ENCODE results near the gene CAND2. TPM values are rescaled to one million over a fixed set of nuclear protein-coding genes. Genes with fewer than 3 reads are reported as not detected.
A peak's percentile ranks its signal among the peaks of the same experiment; 100 is the strongest.

CAND2 gene
- total RNA-seq, 4 donors from 2014 or later = 1.0 to 1.4 (median 1.3) TPM

GRCh38 chr3:12791430-12791829 lies 5.0 kb upstream of the CAND2 start:
- Histone ChIP-seq H3K4me3 (no peak overlapping the region), H3K9me3 (no peaks in the 10 kb centered on the region), H3K27me3 (no peaks in the 10 kb centered on the region), H3K27ac (no peak overlapping the region), H3K4me1 (peaks cover 6% of the 10 kb centered on the region), H3K36me3 (no peaks in the 10 kb centered on the region)
- no peak for DNase-seq (ENCODE audit: low spot score in 2 of 2)
- TF ChIP-seq POLR2AphosphoS5 (IDR thresholded peaks at IDR 0.05) = no peak
- WGBS = 73% methylated on average over 1 of the region's 1 CpG

- 88% methylated on average over 5 of the region's 5 CpGs for WGBS
- no peak overlapping the region for H3K27ac ChIP-seq
- TF ChIP-seq CTCF (IDR thresholded peaks at IDR 0.05) (no peak), POLR2AphosphoS5 (IDR thresholded peaks at IDR 0.05) (no peak), POLR2A (IDR thresholded peaks at IDR 0.05) (no peak), EP300 (IDR thresholded peaks at IDR 0.05) (no peak)
Observed at GRCh38 chr3:12793701-12794100, 2.8 kb upstream of the CAND2 start.

GRCh38 chr3:12797124-12797891 lies 828 bp downstream of the CAND2 start:
- peaks cover 7% of the 10 kb centered on the region for H3K4me1 ChIP-seq
- peak overlapping the region; percentile 44 for H3K27ac ChIP-seq
- DNase-seq (ENCODE audit: low spot score in 2 of 2) = no peak
- H3K4me3 ChIP-seq = peak overlapping the region; percentile 59
- TF ChIP-seq CTCF (IDR thresholded peaks at IDR 0.05) = no peak
- TF ChIP-seq POLR2A (IDR thresholded peaks at IDR 0.05) = no peak
- no peak for TF ChIP-seq POLR2AphosphoS5 (IDR thresholded peaks at IDR 0.05)
- no peak for TF ChIP-seq EP300 (IDR thresholded peaks at IDR 0.05)
- WGBS = 58% methylated on average over 14 of the region's 17 CpGs
- H3K9me3 ChIP-seq = no peaks in the 10 kb centered on the region
- no peaks in the 10 kb centered on the region for H3K27me3 ChIP-seq
- H3K36me3 ChIP-seq = no peaks in the 10 kb centered on the region

More at GRCh38 chr3:12793701-12794100, 2.8 kb upstream of the CAND2 start:
- Histone ChIP-seq H3K9me3 (no peaks in the 10 kb centered on the region), H3K36me3 (no peaks in the 10 kb centered on the region), H3K4me1 (peaks cover 7% of the 10 kb centered on the region), H3K4me3 (no peak overlapping the region), H3K27me3 (no peaks in the 10 kb centered on the region)
- no peak for DNase-seq (ENCODE audit: low spot score in 2 of 2)

- DNase-seq (ENCODE audit: low spot score in 2 of 2) = no peak
- H3K4me3 ChIP-seq = no peak overlapping the region
- WGBS = 56% methylated on average over 8 of the region's 8 CpGs
- peaks cover 7% of the 10 kb centered on the region for H3K4me1 ChIP-seq
- H3K27me3 ChIP-seq = no peaks in the 10 kb centered on the region
- H3K9me3 ChIP-seq = no peaks in the 10 kb centered on the region
- TF ChIP-seq CTCF (IDR thresholded peaks at IDR 0.05) = no peak
- no peak for TF ChIP-seq POLR2A (IDR thresholded peaks at IDR 0.05)
- no peak for TF ChIP-seq POLR2AphosphoS5 (IDR thresholded peaks at IDR 0.05)
- no peak for TF ChIP-seq EP300 (IDR thresholded peaks at IDR 0.05)
- no peaks in the 10 kb centered on the region for H3K36me3 ChIP-seq
- no peak overlapping the region for H3K27ac ChIP-seq
Observed at GRCh38 chr3:12797892-12798558, 1.5 kb downstream of the CAND2 start.

GRCh38 chr3:12798559-12799179 lies 2.2 kb downstream of the CAND2 start:
- H3K27ac ChIP-seq = no peak overlapping the region
- peaks cover 3% of the 10 kb centered on the region for H3K36me3 ChIP-seq
- TF ChIP-seq CTCF (IDR thresholded peaks at IDR 0.05) = no peak
- no peak for TF ChIP-seq EP300 (IDR thresholded peaks at IDR 0.05)
- H3K27me3 ChIP-seq = no peaks in the 10 kb centered on the region
- 62% methylated on average over 10 of the region's 12 CpGs for WGBS
- no peak overlapping the region for H3K4me3 ChIP-seq
- no peaks in the 10 kb centered on the region for H3K9me3 ChIP-seq
- H3K4me1 ChIP-seq = peaks cover 7% of the 10 kb centered on the region
- no peak for DNase-seq (ENCODE audit: low spot score in 2 of 2)
